HG03103 (cell line): ENCODE results near the gene LRRC43.

Source experiments
- ATAC-seq: cut with Tn5 transposase; IDR thresholded peaks from one replicate; pipeline ENCODE4 v1.9.1; 2021; ENCODE audit warnings: low read depth; ENCODE audit not compliant: unreplicated experiment

LRRC43 gene

DNA sequence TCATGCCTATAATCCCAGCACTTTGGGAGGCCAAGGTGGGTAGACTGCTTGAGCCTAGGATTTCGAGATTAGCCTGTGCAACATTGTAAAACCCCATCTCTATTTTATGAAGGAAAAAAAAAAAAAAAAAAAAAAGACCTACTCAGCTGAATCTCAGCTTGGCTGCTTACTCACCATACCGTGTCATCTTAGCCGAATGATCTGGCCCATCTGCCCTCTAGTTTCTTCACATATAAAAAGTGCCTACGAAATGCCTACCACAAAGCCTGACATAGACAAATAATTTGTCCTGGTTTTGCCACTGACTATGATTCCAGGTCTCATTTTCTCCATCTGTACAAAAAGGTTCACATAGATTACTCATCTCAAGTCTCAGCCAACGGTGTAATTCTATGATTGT is 32.8 kb downstream of the LRRC43 start:
- ATAC-seq: no peak

DNA sequence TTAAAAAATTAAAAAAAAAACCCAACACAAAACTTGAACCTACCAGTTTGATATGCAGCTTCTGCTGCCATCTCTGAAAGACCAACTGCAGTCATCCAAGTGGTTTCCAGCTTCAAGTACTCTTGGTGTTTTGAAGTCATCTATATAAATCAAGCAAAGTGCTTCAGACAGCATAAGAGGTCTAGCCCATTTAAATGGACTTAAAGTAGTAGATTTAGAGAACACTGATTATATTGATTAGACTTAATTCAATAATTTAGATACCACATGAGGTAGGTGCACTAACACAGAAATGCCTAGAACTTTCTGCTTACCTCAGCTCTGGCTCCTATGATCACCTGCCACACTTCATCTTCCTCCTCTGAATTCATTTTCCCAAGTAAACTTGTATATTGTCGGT is 33.5 kb downstream of the LRRC43 start:
- ATAC-seq: no peak

DNA sequence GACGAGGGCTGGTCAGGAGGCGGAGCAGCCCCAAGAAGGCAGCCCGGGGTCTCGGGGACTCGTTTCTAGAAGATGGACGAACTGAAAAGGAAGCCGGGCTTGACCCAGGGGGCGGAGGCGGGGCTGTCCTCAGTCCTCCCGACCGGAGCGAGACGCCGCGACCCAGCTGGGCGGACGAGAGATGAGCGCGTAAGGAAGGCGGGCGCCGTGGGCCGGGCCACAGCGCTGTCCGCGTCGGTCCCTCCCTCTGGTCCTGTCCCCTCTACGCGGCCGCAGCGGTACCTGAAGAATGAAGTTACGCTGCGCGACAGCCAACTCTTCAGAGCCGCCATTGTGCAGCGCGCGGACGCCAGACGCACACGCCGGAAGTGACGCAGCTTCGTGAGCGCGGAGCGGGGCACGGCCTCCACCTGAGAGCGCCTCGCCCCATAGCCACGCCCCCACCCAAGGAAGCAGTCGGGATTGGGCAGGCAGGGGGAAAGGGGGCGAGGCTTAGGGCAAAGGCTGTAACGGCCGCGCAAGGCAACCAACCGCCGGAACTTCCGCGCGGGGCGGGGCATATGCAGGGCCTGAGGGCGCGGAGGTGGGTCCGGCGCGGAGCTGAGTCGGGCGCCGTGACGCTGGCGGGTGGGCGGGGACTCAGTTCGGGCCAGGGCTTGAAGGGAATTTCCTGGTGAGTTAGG is 42.9 kb downstream of the LRRC43 start, which contains the start of gene DIABLO:
DIABLO (minus strand) TSS at position 370 of the 683 bp plus-strand sequence; CDS start at position 332, 38 bp downstream.
- peak; percentile 91 for ATAC-seq

DNA sequence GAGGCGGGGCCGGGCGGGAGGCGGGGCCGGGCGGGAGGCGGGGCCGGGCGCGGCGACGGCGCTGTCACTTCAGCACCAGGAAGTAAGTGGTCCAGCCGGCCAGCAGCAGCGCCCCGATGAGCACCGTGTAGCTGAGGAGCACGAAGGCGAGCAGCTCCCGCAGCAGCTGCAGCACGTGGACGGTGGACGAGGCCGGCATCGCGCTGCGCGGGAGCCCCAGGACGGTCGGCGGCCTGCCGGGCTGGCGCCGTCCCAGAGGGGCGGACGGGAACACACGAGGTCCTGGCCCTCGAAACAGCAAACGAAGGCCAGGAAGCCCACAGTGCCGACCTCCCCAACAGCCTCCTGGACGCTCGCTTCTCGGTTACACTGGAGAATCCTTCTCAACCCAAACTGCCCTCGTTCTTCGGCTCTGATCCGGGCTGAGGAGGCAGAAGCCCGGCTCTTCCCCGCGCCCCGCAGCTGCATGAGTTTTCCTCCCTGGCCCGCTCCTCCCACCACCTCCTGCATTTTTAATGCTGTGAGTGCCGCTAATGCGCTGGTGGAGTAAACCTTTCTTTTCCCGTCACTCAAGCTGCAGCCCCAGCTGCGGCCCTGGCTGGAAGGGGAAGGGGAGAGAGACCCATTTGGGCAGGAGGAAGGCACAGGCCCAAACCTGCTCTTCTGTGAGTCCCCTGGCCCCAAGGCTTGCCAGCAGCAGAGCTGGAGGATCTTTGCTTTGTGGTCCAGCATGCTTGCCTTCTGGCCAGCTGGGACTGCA is 43.6 kb downstream of the LRRC43 start:
- no peak for ATAC-seq

DNA sequence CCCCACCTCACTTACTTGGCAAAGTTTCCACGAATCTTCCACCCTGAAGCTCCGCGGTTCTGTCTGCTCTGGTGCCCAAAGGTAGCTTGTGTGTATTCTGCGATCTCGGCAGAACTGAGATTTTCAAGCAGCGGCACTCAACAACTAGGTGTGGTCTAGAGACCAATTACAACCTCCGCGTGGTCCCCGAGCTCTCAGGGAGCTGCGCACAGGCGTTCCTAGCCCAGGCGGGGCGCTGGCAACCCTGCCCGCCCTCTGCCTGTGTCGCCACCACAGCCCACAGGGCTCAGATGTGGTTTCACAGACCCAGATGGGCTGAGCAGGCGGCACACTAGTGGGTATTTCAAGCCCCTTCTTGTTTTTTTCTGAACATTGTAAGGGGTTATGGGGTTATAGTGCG is 44.4 kb downstream of the LRRC43 start:
- no peak for ATAC-seq

DNA sequence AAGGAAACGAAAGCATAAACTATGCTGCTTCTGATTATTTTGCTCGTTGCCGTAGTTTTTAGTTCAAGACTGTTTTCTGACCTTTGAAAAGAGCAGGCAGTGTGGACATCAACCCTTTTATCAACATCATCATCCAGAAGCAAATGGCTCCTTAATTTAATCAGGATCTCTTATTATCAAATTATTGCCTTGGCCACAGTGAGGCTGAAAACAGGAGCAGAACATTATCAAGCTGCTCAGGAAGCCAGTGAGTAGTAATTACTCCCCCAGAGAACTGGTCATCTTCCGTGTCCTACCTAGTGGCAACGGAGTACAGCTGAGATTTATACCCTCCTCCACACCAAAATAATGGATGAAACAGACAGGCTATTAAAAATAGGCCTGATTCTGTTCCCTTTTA is 45.2 kb downstream of the LRRC43 start:
- ATAC-seq: no peak

DNA sequence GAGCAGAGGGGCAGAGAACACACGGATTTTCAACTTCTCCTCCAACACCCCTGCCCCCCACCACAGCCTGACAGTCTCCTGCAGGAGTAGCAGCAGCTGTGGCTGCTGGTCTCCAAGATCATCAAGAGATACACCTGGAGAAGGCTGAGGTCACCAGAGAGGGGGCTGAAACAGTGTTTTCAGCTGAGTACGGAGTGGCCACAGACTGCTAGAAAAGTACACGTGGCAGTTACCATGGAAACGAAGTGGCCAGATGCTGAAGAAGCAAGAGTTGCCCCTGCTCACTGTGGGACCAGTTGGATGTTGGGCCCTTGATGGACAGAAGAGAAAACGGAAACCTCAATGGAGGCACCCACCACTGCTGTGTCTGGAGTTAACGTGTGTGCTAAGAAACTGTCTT is 47.9 kb downstream of the LRRC43 start:
- ATAC-seq: no peak

DNA sequence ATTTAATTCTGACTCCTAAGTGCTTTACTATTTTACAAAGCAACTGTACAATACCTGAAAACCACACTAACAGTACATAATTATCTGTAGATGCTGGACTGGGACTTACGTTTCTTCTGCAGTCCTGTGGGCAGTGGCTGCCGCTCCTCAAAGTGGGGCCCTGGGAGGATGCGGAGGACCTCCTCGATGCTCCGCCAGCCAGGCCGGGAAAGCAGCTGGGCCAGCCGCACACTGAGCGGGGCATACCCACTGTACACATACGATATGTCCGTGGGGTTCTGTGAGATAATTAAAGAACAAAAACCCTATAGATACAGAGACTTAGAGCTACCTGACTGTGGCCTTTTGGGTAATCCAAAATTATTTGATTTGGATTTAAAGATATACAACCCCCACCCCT is 49.8 kb downstream of the LRRC43 start:
- no peak for ATAC-seq

DNA sequence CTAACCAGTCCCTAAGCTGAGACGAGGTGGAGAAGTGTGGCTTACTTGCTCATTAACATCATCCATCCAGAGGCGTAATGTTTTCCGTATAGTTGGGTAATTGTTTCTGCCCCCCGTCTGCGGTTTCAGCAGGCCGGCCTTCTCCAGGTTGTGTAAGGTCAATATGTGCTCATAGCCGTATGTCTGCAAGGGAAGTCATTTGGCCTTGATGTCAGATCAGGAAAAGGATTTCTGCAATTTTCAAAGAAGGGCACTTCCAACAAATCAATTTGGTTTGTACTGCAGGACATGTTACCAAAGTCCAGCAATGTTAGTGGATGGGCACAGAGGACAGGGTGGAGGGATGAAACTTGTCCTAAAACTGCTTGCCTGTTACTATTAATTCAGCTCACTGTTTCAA is 52.8 kb downstream of the LRRC43 start:
- ATAC-seq: no peak

DNA sequence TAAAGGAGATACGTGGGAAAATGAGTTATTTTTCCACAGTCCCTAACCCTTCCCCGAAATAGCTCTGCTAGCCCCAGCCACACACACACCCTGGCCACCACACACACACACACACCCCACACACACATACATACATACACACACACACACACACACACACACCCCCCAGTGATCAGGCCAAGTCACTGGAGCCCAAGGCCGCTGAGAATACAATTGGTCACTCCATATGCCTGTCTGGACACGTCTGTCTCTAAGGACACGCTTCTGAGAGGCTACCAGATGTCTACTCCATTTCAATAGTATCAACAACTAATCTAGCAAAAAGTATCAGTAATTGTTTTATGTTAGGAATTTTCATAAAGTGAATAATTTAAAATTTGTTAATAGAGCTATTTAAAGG is 55.9 kb downstream of the LRRC43 start:
- ATAC-seq: no peak

DNA sequence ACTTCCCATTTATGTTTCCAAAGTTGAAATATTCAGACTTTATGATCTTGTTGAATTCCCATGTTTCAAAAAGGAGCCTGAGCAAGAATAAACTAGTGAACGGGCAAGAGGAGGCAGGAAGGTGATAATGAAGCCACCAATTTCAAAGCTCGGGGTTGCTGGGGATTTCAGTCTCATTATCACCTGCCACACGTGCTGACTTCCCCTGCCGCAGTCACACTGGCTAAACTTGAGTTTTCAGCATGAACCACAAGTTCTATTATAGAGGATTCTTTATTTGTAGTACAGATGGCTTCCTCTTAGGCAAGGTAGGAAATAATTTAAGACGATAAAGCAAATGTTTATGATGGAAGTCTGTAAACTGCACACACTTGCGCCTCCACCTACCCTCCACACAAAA is 61.0 kb downstream of the LRRC43 start:
- ATAC-seq: no peak

DNA sequence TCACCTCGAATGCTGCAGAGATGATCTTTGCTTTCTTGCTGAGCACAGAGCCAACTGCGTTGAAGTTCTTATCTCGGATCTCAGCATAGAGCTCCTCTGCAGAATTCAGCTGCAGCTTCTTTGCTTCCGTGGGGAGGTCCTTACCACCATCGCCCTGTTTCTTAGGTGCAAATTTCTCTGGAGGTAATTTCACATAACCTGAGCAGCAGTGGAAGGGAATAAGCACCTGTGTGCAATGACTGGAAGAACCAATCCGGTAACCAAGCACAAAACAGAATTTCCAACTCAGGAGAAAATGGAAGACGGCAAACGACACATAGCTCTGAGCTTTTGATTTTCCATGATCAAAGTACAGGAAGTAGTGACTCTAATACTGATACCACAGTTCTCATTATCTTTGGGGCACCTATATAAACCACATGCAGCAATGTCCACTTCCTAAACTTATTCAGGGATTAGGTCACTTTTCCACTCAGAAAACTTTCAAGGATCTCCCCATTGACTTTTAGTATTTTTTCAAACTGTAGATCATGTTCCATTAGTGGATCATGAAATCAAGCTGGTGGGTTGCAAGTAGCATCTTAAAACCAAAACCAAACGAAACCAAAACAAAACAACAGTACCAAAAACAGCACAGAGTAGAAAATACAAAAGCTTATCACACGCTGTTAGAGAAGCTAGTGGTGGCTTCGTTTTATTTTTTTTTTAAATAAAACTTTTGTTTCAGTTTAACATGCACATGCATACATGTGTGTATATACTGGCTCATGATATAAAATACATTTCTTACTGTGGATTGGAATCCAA is 61.8 kb downstream of the LRRC43 start:
- ATAC-seq: no peak

DNA sequence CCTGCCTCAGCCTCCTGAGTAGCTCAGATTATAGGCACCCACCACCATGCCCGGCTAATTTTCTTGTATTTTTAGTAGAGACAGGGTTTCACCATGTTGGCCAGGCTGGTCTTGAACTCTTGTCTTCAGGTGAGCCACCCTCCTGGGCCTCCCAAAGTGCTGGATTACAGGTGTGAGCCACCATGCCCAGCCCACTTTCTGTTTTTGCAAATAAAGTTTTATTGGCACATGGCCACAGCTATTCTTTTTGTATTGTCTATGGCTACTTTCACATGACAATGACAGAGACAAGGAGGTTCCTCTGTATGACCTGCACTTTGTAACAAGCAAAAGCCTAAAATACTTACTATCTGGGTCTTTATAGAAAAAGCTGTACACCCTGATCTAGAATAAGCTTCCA is 62.6 kb downstream of the LRRC43 start:
- no peak for ATAC-seq

DNA sequence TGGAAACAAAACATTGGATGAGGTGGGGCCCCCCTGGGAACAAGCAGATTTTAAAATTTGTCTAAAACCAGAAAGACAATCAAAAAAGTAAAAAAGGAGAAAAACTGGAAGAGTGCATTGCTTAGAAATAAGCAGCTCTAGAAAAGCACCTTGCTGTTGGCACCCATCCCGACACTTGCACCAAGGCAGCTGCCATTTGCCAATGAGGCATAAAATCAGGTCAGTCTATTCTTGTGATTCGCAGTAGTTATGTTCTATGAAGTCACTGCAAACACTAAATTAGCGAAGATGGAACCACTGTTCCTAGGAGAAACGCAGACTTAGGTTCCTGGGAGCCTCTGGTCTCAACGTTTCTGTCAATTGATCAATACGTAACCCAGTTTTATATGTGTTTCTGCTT is 67.1 kb downstream of the LRRC43 start:
- ATAC-seq: no peak

DNA sequence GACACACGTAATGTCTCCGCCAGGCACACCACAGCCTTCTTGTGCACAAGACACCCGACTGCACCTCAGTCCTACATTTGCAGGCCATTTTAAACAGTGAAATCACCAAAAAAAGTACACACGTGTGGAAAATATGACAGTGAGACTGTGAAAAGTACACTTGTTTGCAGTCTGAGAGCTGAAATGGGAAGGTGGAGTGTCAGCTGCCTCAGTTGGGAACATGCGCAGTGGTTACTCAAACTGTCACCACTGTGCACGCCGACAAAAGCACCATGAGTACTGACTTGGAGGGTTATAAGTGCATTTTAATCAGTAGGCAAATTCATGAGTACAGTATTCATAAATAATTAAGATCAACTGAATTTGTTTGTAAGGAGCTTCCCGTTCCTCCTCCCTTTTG is 67.6 kb downstream of the LRRC43 start:
- no peak for ATAC-seq
